HEK293T (cell line): ENCODE measurements around the gene MICU2.

Experiments
- SP1 ChIP-seq: fragments of 450-650 bp; IDR thresholded peaks from 2 replicates; pipeline ENCODE4 v1.6.1; 2017
- TARDBP ChIP-seq: fragments of 450-650 bp; IDR thresholded peaks from 2 replicates; pipeline ENCODE4 v1.6.1; 2016

DNA sequence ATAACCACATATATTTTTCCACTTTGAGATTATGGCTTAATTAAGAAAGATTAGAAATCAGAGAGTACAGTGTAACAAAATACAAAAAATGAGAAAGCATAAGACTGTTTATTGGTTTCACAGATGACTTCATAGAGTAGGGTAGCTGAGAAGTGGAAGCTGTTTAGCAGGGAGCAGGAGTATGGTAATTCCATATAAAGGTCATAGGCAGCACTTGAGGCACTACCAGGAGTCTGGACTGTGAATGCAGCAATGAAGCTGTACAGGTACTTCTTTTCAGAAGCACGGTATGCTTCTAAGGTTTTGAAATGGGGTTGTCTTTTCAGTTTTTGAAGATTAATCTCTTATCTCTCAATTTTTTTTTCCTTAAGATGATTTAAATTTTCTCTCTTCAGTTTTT is 69.2 kb downstream of the MICU2 start:
- TF ChIP-seq SP1 (no peak), TARDBP (no peak)
